ENCODE data around the gene EXOSC10.
"Not testable (repeated sequence)": the region's sequence is repeated elsewhere in the genome, so short reads cannot be mapped to it uniquely, and the experiment has no call there.

Gene EXOSC10

GRCh38 chr1:11109047-11109760, 9.5 kb upstream of the EXOSC10 start:
- no peak for DNase-seq

GRCh38 chr1:11107599-11107998, 7.9 kb upstream of the EXOSC10 start:
- DNase-seq = no peak

GRCh38 chr1:11105586-11105985, 5.9 kb upstream of the EXOSC10 start:
- no peak for DNase-seq

- no peak for DNase-seq
Measured at GRCh38 chr1:11101347-11101746, 1.7 kb upstream of the EXOSC10 start.

- DNase-seq = not testable (repeated sequence)
Measured at GRCh38 chr1:11100806-11101205, 1.1 kb upstream of the EXOSC10 start.

GRCh38 chr1:11100149-11100493, 452 bp upstream of the EXOSC10 start:
- no peak for DNase-seq

GRCh38 chr1:11098931-11099309, 749 bp downstream of the EXOSC10 start:
- DNase-seq = no peak

GRCh38 chr1:11083784-11084183, 15.9 kb downstream of the EXOSC10 start:
- not testable (repeated sequence) for DNase-seq

- DNase-seq = no peak
Measured at GRCh38 chr1:11080931-11081330, 18.7 kb downstream of the EXOSC10 start.

GRCh38 chr1:11078631-11079030, 21.0 kb downstream of the EXOSC10 start:
- no peak for DNase-seq

- not testable (repeated sequence) for DNase-seq
Measured at GRCh38 chr1:11073398-11073797, 26.3 kb downstream of the EXOSC10 start.

- no peak for DNase-seq
Measured at GRCh38 chr1:11072216-11072917, 27.3 kb downstream of the EXOSC10 start.

- no peak for DNase-seq
Measured at GRCh38 chr1:11071463-11072215, 28.0 kb downstream of the EXOSC10 start.

- DNase-seq = no peak
Measured at GRCh38 chr1:11070876-11071275, 28.8 kb downstream of the EXOSC10 start.

- no peak for DNase-seq
Measured at GRCh38 chr1:11068600-11069473, 30.8 kb downstream of the EXOSC10 start.

GRCh38 chr1:11067716-11068599, 31.7 kb downstream of the EXOSC10 start:
- no peak for DNase-seq

GRCh38 chr1:11065796-11066195, 33.9 kb downstream of the EXOSC10 start:
- DNase-seq = no peak

GRCh38 chr1:11064942-11065341, 34.7 kb downstream of the EXOSC10 start:
- no peak for DNase-seq

GRCh38 chr1:11063937-11064537, 35.6 kb downstream of the EXOSC10 start:
- DNase-seq = not testable (repeated sequence)

- DNase-seq = peak; percentile 47
Measured at GRCh38 chr1:11062965-11063401, 36.7 kb downstream of the EXOSC10 start.

- no peak for DNase-seq
Measured at GRCh38 chr1:11061652-11062365, 37.9 kb downstream of the EXOSC10 start.
